SK-N-SH (cell line): ENCODE data around the gene MPHOSPH9.
"Not testable (repeated sequence)": the region's sequence is repeated elsewhere in the genome, so short reads cannot be mapped to it uniquely, and the experiment has no call there.

Source experiments
- EP300 ChIP-seq, 2 experiments: IDR thresholded peaks; 2 replicates each; pipeline versions ENCODE4 v1.4.0 to v1.6.1; 2012; ENCODE audit warnings: borderline replicate concordance in 1 of 2, low read depth in 1 of 2, low read length in 1 of 2
- EZH2phosphoT487 ChIP-seq: fragments of 200-600 bp; sonication (generic); IDR thresholded peaks from 2 replicates; pipeline ENCODE4 v1.6.1; 2017; ENCODE audit warnings: low read depth, mixed run types, mild to moderate bottlenecking, antibody characterized with exemption, moderate library complexity, borderline replicate concordance
- GABPA ChIP-seq: IDR thresholded peaks from 2 replicates; pipeline ENCODE4 v1.4.0; 2012; ENCODE audit warnings: low read depth, mild to moderate bottlenecking
- JUND ChIP-seq: IDR thresholded peaks from 2 replicates; pipeline ENCODE4 v1.4.0; 2012
- MAX ChIP-seq: IDR thresholded peaks from 2 replicates; pipeline ENCODE4 v1.4.0; 2012; ENCODE audit warnings: low read depth
- NFIC ChIP-seq: IDR thresholded peaks from 2 replicates; pipeline ENCODE4 v1.4.0; 2012; ENCODE audit warnings: borderline replicate concordance
- POLR2AphosphoS5 ChIP-seq: IDR thresholded peaks from 2 replicates; pipeline ENCODE4 v1.6.1; 2012; ENCODE audit warnings: low read depth, low read length
- RCOR1 ChIP-seq: fragments of 150-350 bp; IDR thresholded peaks from 2 replicates; pipeline ENCODE4 v1.6.1; 2017; ENCODE audit warnings: antibody characterized with exemption, low read length
- SIN3A ChIP-seq: IDR thresholded peaks from 2 replicates; pipeline ENCODE4 v1.6.1; 2012; ENCODE audit warnings: low read depth, mild to moderate bottlenecking, low read length, moderate library complexity, borderline replicate concordance
- TCF12 ChIP-seq: IDR thresholded peaks from 2 replicates; pipeline ENCODE4 v1.4.0; 2012
- TF ChIP-seq, protein P1 (sequence below): fragments of 200-600 bp; sonication (generic); IDR thresholded peaks from 2 replicates; pipeline ENCODE4 v1.6.1; 2017; ENCODE audit warnings: antibody characterized with exemption, mild to moderate bottlenecking, moderate library complexity
- TF ChIP-seq, protein P2 (sequence below): IDR thresholded peaks from 2 replicates; pipeline ENCODE4 v1.6.1; 2012; ENCODE audit warnings: mild to moderate bottlenecking, low read depth, low read length, moderate library complexity

DNA sequence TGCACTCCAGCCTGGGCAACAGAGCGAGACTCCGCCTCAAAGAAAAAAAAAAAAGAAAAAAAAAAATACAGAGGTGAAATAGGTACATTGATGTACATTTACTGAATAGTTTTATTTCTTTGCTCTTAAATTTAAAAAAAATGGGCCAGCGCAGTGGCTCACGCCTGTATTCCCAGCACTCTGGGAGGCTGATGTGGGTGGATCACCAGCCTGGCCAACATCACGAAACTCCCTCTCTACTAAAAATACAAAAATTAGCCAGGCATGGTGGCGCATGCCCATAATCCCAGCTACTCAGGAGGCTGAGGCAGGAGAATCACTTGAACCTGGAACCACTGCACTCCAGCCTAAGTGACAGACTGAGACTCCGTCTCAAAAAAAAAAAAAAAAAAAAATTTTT lies 25.1 kb downstream of the MPHOSPH9 start:
- TF ChIP-seq, protein P1, sequence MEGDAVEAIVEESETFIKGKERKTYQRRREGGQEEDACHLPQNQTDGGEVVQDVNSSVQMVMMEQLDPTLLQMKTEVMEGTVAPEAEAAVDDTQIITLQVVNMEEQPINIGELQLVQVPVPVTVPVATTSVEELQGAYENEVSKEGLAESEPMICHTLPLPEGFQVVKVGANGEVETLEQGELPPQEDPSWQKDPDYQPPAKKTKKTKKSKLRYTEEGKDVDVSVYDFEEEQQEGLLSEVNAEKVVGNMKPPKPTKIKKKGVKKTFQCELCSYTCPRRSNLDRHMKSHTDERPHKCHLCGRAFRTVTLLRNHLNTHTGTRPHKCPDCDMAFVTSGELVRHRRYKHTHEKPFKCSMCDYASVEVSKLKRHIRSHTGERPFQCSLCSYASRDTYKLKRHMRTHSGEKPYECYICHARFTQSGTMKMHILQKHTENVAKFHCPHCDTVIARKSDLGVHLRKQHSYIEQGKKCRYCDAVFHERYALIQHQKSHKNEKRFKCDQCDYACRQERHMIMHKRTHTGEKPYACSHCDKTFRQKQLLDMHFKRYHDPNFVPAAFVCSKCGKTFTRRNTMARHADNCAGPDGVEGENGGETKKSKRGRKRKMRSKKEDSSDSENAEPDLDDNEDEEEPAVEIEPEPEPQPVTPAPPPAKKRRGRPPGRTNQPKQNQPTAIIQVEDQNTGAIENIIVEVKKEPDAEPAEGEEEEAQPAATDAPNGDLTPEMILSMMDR = not testable (repeated sequence)
- not testable (repeated sequence) for TF ChIP-seq EZH2phosphoT487; TCF12; MAX; POLR2AphosphoS5; JUND; GABPA; NFIC; SIN3A; RCOR1; EP300 (IDR thresholded peaks at IDR 0.05; ENCODE audit: borderline replicate concordance in 1 of 2, low read depth in 1 of 2, low read length in 1 of 2)
- TF ChIP-seq, protein P2, sequence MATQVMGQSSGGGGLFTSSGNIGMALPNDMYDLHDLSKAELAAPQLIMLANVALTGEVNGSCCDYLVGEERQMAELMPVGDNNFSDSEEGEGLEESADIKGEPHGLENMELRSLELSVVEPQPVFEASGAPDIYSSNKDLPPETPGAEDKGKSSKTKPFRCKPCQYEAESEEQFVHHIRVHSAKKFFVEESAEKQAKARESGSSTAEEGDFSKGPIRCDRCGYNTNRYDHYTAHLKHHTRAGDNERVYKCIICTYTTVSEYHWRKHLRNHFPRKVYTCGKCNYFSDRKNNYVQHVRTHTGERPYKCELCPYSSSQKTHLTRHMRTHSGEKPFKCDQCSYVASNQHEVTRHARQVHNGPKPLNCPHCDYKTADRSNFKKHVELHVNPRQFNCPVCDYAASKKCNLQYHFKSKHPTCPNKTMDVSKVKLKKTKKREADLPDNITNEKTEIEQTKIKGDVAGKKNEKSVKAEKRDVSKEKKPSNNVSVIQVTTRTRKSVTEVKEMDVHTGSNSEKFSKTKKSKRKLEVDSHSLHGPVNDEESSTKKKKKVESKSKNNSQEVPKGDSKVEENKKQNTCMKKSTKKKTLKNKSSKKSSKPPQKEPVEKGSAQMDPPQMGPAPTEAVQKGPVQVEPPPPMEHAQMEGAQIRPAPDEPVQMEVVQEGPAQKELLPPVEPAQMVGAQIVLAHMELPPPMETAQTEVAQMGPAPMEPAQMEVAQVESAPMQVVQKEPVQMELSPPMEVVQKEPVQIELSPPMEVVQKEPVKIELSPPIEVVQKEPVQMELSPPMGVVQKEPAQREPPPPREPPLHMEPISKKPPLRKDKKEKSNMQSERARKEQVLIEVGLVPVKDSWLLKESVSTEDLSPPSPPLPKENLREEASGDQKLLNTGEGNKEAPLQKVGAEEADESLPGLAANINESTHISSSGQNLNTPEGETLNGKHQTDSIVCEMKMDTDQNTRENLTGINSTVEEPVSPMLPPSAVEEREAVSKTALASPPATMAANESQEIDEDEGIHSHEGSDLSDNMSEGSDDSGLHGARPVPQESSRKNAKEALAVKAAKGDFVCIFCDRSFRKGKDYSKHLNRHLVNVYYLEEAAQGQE = not testable (repeated sequence)
